HG02610 (cell line): ENCODE data around the gene PIGU.
A peak's percentile ranks its signal among the peaks of the same experiment; 100 is the strongest.
"Not testable (repeated sequence)": the region's sequence is repeated elsewhere in the genome, so short reads cannot be mapped to it uniquely, and the experiment has no call there.

Source experiments
- ATAC-seq: cut with Tn5 transposase; IDR thresholded peaks from one replicate; pipeline ENCODE4 v1.9.1; 2021; ENCODE audit warnings: mild to moderate bottlenecking, moderate library complexity; ENCODE audit not compliant: unreplicated experiment

PIGU gene

GRCh38 chr20:34676642-34677373, at the start of gene PIGU:
TSS of gene PIGU (minus strand) at chr20:34677092. CDS start at chr20:34677085, 7 bp downstream.
- ATAC-seq = peak; percentile 96

- no peak for ATAC-seq
Measured at GRCh38 chr20:34724172-34724571, 47.3 kb upstream of the PIGU start.

GRCh38 chr20:34722560-34722959, 45.7 kb upstream of the PIGU start:
- ATAC-seq = not testable (repeated sequence)

DNA sequence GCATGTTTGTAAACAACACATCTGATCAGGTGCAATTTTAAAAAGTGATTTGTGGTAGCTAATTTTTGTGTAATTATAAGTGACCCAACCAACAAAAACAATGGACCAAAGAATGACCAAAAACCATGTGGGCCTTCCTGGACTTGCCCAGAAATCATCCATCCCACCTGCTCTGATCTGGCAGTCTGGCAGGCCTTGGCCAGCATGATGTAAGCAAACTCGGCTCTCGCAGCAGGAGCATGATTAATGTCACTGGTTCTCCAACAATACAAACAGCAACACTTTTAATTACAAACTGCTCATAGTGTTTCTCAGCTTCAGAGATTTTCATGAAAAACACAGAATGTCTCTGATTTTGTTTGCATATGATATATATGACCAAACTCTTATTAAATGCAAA, 43.4 kb upstream of the PIGU start:
- ATAC-seq = no peak

GRCh38 chr20:34719242-34720017, 42.5 kb upstream of the PIGU start:
- ATAC-seq = peak; percentile 89

DNA sequence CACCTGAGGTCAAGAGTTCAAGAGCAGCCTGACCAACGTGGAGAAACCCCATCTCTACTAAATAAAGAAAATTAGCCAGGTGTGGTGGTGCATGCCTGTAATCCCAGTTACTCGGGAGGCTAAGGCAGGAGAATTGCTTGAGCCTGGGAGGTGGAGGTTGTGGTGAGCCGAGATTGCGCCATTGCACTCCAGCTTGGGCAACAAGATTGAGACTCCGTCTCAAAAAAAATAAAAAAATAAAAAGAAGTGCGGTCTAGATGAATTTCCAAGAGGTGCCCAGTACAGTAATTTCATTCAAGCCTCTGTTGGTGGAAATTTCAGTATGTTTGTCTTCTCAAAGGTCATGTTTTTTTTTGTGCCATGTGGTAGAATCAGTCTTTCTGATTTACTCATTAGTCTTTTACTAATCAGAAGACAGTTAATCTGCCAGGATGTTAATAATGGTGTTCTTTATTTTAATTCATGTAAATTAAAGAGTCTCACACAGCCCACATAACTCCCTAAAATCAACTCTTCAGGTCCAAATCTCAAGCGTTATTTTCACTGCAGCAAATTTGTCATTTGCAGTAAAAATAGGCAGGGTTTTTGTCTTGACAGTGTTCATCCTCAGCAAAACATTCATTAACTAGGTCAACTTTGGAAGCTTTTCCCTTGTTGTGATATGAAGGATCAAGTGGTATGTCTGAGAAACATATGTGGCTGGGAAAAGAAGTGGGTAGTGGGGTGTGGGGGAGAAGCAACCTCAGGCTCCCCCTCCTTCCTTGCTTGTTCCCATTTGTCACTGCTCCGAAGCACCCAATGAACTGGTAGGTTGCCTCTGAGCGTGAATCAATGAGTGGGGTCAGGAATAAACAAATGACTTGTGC, 40.6 kb upstream of the PIGU start:
- no peak for ATAC-seq

GRCh38 chr20:34716921-34717229, 40.0 kb upstream of the PIGU start:
- ATAC-seq = no peak

DNA sequence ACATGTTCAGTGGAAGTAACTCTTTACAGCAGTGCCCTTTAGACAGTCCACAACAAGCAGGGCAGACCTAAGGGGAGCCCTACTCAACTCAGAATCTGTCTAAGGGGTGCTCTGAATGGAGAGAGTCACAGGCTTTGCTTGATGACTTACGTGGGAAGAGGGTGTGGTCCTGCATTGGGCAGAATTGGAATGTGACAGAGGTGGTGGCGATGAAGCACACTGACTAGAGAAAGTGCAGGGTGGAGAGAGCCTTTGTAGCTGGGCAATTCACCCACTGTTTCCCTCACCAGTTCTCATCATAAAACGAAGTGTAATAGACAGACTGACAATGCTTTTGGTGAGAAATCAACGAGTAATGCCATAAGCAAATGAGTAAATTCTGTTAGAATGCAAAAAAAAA, 38.5 kb upstream of the PIGU start:
- ATAC-seq = no peak

GRCh38 chr20:34713944-34714515, 37.1 kb upstream of the PIGU start:
- ATAC-seq = not testable (repeated sequence)

- ATAC-seq = no peak
Measured at GRCh38 chr20:34713194-34713943, 36.5 kb upstream of the PIGU start.

- no peak for ATAC-seq
Measured at GRCh38 chr20:34712525-34713192, 35.8 kb upstream of the PIGU start.

DNA sequence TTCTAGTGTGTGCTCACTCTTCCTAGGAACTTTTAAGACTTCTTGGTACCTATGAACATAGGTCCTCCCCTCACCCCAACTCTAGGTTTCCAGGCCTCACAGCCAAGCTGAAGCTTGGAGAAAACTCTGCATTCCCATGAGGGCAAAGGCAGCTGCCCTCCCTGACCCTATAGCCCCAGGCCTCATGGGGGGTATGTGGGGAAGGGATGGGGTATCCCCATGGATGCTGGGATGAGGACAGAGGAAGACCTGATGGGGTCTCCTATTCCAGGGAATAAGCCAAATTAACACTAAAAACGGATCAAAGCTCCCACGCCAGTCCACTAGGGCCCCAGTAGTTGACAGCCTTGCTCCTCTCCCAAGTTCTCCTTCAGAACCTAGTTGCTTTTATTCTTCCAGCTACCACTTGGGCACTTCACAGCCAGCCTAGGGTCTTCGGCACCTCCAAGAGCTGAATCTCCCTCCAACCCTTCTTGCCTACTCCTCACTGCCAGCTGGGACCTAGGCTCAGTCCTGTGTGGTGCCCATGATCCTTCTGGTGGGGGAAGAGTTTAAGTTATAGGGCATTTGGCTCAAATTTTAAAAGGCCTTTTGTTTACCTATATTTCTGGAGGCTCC, 35.0 kb upstream of the PIGU start:
- no peak for ATAC-seq

- ATAC-seq = no peak
Measured at GRCh38 chr20:34710861-34711574, 34.1 kb upstream of the PIGU start.

- no peak for ATAC-seq
Measured at GRCh38 chr20:34710568-34710839, 33.6 kb upstream of the PIGU start.

- ATAC-seq = peak; percentile 18
Measured at GRCh38 chr20:34709831-34710567, 33.1 kb upstream of the PIGU start.

DNA sequence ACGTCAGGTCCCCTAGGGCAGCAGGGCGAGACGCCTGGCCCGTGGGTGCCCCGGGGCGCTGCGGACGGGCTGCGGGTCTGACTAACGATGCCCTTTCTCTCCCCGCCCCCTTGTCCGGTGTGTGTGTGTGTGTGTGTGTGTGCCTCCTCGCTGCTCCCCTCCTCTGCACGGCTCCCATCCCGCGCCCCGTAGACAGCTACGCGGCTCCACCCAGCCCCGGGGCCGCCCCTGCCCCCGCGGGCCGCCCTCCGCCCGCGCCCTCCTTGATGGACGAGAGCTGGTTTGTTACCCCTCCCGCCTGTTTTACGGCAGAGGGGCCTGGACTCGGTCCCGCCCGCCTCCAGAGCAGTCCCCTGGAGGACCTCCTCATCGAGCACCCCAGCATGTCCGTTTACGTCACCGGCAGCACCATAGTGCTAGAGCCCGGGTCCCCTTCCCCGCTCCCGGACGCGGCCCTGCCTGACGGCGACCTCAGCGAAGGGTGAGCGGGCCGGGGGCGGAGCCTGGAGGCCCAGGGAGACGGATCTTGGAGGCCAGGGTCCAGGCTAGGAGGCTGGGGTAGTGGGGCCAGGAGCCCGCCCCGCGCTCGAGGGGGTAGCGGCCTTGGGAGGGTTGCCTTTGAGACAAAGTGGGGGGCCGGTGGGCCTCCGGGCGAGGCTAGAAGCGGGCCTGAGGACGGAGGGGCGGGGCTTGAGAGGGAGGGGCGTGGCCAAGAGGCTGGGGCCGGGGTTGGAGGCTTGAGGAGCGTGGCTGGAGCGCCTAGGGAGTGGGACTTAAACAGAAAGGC, 32.3 kb upstream of the PIGU start:
- ATAC-seq = peak; percentile 48

DNA sequence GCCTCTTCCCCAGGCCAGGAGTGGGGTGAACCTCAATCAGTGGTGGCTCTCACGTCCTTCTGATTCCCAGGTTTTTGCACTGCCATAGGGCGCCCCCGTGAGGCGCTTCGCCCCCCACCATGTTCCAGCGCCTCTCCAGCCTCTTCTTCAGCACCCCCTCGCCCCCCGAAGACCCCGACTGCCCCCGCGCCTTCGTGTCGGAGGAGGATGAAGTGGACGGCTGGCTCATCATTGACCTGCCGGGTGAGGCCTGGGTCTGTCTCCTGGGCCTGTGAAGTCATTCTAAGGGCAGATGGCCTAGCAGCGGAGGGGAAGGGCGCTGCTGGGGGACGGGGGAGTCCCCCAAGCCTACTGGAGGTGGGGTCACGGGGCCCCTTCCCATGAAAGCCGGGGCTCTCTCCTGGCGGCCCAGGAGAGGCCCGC, 31.7 kb upstream of the PIGU start:
- ATAC-seq = no peak
